ENCODE data around the gene ARHGAP8.
"Not testable (repeated sequence)": the region's sequence is repeated elsewhere in the genome, so short reads cannot be mapped to it uniquely, and the experiment has no call there.

ARHGAP8 gene

DNA sequence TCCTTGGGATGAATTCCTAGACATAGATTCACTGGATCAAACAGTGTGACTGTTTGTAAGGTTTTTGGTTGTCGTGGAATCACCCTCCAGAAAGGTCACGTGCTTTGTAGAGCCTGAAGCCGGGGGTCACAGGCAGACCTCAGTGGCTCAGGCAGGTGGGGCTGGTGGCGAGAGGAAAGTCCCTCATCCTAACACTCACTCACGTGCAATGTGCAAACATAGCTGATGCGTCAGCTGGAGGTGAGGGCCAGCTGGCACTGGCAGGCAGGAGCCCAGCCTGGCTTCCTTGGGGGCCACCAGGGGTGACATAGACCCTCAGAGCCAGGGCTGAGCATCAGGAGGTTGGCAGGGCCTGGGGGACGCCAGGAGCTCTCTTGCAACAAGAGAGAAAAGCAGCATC, 90.0 kb downstream of the ARHGAP8 start:
- no peak for TF ChIP-seq POLR2AphosphoS5 (IDR thresholded peaks at IDR 0.05; ENCODE audit: low read depth, low read length)
- no peak for TF ChIP-seq POLR2A (IDR thresholded peaks at IDR 0.05; ENCODE audit: low read depth, low read length)
- no peak for TF ChIP-seq TAF1 (IDR thresholded peaks at IDR 0.05; ENCODE audit: borderline replicate concordance, low read depth, low read length)
- no peak for DNase-seq (ENCODE audit: insufficient read length)
- no peak for FAIRE-seq

DNA sequence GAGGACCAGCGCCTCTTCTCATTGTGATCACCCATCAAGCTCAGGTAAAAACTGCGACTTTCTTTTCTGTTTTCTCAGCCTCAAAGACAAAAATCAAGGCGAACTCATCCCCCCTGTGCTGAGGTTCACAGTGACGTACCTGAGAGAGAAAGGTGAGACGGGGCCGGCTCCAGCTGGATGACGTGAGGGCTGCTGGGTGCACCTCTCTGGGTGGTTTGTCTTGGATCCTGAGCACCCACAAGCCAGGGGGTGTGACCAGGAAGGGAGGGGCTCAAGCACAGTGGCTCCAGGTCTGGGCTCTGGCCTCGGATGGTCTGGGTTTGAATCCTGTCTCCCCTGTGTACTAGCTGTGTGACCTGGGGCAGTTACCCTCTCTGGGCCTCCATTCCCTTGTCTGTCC, 92.8 kb downstream of the ARHGAP8 start:
- DNase-seq (ENCODE audit: insufficient read length) (no peak), FAIRE-seq (no peak)
- no peak for TF ChIP-seq POLR2A (IDR thresholded peaks at IDR 0.05; ENCODE audit: low read depth, low read length)
- TF ChIP-seq POLR2AphosphoS5 (IDR thresholded peaks at IDR 0.05; ENCODE audit: low read depth, low read length), result no peak
- no peak for TF ChIP-seq TAF1 (IDR thresholded peaks at IDR 0.05; ENCODE audit: borderline replicate concordance, low read depth, low read length)

DNA sequence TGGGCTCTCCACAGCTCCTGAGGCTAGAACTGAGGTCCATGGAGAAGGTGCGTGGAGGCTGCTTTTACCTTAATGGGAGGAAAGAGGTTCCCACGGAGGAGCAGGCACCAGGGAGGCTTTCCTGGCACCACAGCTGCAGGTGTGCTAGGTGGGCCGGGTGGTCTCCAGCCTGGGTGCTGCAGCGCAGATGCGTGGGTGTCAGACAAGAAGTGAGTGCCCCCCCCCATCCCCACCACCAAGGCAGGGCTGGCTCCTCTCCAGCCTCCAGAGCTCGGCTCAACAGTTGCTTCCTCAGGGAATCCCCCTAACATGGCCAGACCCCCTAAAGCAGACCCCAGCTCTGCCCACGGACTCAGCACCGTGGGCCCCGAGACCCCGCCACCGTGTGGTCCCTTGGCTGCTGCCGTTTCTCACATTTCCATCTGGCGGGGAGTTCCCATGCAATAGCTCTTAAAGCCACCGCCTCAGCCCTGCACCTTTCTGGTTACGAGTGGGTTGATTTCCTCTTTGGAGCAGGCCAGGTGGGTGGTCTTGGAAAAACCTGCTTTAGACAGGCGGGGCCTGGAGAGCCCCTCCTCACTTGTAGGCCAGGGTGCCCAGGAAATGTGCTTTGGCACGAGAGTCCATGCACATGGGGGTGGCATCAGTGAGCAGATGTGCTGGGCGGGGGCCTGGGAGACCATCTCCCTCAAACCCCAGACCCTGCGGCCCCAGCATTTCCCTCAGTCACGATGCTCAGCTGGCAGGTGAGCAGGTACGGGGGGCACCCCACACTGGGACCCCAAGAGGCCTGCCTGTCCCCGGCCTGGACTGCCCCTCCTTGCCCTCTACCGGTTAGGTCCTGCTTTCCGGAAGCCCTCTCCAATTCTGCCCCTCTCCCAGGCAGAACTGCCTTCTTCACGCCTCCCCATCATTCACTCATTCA, 93.7 kb downstream of the ARHGAP8 start:
- TF ChIP-seq POLR2AphosphoS5 (IDR thresholded peaks at IDR 0.05; ENCODE audit: low read depth, low read length) (no peak), POLR2A (IDR thresholded peaks at IDR 0.05; ENCODE audit: low read depth, low read length) (no peak), TAF1 (IDR thresholded peaks at IDR 0.05; ENCODE audit: borderline replicate concordance, low read depth, low read length) (no peak)
- DNase-seq (ENCODE audit: insufficient read length) (no peak), FAIRE-seq (no peak)

DNA sequence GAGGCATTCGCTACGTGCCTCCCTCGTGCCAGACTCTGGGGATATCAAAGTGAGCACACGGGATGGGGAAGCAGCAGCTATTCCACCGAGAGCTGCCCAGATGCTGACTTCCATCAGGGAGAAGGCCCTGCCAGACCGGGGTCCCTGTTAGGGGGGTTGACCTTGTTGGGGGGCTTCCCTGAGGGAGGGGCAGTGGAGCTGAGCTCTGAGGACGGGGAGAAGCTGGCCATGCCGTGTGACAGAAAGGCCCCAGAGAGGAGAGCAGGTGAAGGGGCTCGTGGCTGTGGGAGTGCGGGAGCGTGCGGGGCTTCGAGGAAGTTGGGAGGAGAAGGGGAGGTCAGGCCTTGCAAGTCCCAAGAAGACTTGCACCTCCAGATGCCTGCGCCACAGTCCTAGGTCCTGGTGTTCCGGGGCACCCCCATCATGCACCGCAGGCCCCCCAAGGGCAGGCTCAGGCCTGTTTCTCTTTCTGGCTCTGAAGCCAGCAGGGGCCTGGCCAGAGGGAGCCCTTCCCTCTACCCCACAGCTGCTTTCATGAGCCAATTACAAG, 94.4 kb downstream of the ARHGAP8 start:
- no peak for TF ChIP-seq TAF1 (IDR thresholded peaks at IDR 0.05; ENCODE audit: borderline replicate concordance, low read depth, low read length)
- no peak for TF ChIP-seq POLR2AphosphoS5 (IDR thresholded peaks at IDR 0.05; ENCODE audit: low read depth, low read length)
- TF ChIP-seq POLR2A (IDR thresholded peaks at IDR 0.05; ENCODE audit: low read depth, low read length), result no peak
- DNase-seq (ENCODE audit: insufficient read length) (no peak), FAIRE-seq (no peak)

DNA sequence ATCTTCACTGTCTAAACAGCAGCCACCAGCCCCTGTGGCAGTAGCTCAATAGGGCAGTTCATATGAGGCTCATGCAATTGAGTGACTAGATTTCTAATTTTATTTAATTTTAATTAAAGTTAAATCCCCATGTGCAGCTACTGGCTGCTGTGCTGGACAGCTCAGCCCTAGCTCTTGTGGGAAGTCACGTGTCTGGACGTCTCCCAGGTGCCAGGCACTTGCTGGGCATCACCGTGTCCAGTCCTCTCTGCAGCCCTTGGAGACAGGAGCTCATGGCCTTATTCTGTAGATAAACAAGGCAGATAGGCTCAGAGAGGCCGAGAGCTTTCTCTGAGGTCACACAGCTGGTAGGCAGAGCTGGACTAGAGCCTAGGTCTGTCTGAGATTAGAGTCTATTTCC, 95.0 kb downstream of the ARHGAP8 start:
- TF ChIP-seq TAF1 (IDR thresholded peaks at IDR 0.05; ENCODE audit: borderline replicate concordance, low read depth, low read length) (no peak), POLR2AphosphoS5 (IDR thresholded peaks at IDR 0.05; ENCODE audit: low read depth, low read length) (no peak), POLR2A (IDR thresholded peaks at IDR 0.05; ENCODE audit: low read depth, low read length) (no peak)
- FAIRE-seq (no peak), DNase-seq (ENCODE audit: insufficient read length) (no peak)

DNA sequence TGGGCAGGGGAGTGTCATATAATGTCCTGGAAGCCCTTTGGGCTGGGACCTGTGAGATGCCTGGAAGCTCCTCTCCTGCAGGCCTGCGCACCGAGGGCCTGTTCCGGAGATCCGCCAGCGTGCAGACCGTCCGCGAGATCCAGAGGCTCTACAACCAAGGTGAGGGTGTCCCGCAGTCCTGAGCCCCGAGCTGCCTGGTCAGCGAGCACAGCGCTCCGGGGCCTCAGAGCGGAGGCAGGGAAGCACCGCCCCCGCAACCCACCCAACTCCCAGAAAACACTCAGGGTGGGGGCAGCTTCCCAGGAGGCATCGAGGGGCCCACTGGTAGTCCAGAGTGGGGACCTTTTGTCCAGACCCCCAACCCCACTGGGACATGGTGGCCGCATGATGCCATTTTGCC, 95.5 kb downstream of the ARHGAP8 start:
- DNase-seq (ENCODE audit: insufficient read length), result no peak
- TF ChIP-seq TAF1 (IDR thresholded peaks at IDR 0.05; ENCODE audit: borderline replicate concordance, low read depth, low read length) (no peak), POLR2AphosphoS5 (IDR thresholded peaks at IDR 0.05; ENCODE audit: low read depth, low read length) (no peak), POLR2A (IDR thresholded peaks at IDR 0.05; ENCODE audit: low read depth, low read length) (no peak)
- no peak for FAIRE-seq

DNA sequence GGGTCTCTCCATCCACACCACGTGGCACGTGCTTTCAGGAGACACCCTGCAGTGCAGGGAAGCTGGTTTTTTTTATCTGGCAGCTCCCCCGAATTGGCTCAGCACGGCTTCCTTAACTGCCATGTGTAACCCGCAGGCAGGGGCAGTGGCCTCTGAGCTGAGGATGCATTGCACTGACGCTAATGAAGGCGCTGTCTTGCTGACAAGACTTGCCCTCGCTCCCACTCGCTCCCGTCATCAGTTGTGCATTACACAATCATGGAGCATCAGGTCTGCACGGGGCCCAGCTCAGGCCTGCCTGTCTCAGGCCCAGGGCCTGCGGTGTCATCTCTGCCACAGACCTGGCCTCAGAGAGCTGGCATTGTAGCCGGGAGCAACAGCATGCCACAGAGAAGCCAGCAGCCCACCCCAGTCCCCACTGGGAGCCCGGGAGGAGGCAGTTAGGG, 95.9 kb downstream of the ARHGAP8 start:
- DNase-seq (ENCODE audit: insufficient read length), result no peak
- no peak for FAIRE-seq
- TF ChIP-seq TAF1 (IDR thresholded peaks at IDR 0.05; ENCODE audit: borderline replicate concordance, low read depth, low read length) (no peak), POLR2AphosphoS5 (IDR thresholded peaks at IDR 0.05; ENCODE audit: low read depth, low read length) (no peak), POLR2A (IDR thresholded peaks at IDR 0.05; ENCODE audit: low read depth, low read length) (no peak)

DNA sequence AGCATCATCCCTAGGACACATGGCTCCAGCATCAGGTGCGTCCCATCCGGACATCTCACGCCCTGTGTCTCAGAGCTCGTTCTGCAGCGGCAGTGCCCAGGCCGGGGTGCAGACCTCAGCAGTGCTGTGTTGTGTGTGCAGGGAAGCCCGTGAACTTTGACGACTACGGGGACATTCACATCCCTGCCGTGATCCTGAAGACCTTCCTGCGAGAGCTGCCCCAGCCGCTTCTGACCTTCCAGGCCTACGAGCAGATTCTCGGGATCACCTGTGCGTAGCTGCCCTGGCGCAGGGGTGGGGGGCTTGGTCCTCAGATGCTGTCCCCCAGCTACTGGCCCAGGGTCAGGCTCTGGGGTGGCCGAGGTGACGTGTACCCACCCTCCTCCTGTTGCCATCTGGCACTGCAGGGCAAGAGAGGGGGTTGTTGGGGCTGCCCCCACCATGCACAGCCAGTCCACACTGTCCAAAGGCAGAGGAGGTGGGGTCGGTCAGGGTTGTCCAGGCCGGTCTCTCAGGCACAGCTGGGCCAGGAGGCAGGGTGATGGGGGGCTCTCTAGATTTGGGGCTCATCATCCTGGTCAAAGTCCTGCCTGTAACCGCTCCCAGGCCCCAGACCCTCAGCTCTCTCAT, 96.5 kb downstream of the ARHGAP8 start:
- no peak for DNase-seq (ENCODE audit: insufficient read length)
- TF ChIP-seq POLR2A (IDR thresholded peaks at IDR 0.05; ENCODE audit: low read depth, low read length), result no peak
- TF ChIP-seq POLR2AphosphoS5 (IDR thresholded peaks at IDR 0.05; ENCODE audit: low read depth, low read length), result no peak
- TF ChIP-seq TAF1 (IDR thresholded peaks at IDR 0.05; ENCODE audit: borderline replicate concordance, low read depth, low read length), result no peak
- no peak for FAIRE-seq

DNA sequence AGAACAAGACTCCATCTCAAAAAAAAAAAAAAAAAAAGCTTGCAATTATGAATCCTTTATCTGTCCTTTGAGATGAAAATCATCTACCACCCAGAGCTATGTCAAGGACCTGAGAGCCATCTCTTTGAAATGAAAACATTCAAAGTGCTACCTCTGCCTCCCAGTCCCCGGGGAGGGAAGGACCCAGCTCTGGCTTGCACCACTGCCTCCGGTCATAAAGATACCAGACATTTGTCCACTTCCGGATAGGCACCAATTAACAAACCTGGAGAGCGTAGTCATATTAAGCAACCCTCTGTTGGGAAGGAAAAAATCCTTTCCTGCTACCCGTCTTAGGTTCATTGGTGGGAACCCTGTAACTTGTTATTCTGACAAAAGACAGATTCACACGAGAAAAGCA, 98.6 kb downstream of the ARHGAP8 start:
- TF ChIP-seq TAF1 (IDR thresholded peaks at IDR 0.05; ENCODE audit: borderline replicate concordance, low read depth, low read length) (no peak), POLR2A (IDR thresholded peaks at IDR 0.05; ENCODE audit: low read depth, low read length) (no peak), POLR2AphosphoS5 (IDR thresholded peaks at IDR 0.05; ENCODE audit: low read depth, low read length) (no peak)
- FAIRE-seq, result no peak
- no peak for DNase-seq (ENCODE audit: insufficient read length)

DNA sequence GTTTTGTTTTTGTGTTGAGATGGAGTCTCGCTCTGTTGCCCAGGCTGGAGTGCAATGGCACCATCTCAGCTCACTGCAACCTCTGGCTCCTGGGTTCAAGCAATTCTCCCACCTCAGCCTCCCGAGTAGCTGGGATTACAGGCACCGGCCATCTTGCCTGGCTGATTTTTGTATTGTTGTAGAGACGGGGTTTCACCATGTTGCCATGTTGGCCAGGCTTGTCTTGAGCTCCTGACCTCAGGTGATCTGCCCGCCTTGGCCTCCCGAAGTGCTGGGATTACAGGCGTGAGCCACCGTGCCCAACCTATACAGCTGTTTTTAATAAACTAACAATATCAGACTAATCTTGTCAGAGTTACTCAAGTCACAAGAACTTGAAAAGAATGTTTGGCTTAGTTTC, 102.3 kb downstream of the ARHGAP8 start:
- not testable (repeated sequence) for FAIRE-seq; DNase-seq (ENCODE audit: insufficient read length)

DNA sequence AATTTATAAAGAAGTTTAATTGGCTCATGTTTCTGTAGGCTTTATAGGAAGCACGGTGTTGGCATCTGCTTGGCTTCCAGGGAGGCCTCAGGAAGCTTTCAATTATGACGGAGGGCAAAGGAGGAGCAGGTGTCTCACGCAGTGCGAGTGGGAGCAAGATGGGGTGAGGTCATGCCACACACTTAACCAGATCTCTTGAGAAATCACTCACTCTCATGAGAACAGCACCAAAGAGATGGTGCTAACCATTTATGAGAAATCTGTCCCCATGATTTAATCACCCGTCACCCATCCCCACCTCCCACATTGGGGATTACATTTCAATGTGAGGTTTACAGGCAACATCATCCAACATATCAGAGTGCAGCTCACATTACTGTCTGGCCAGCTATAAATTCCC, 103.5 kb downstream of the ARHGAP8 start:
- FAIRE-seq (no peak), DNase-seq (ENCODE audit: insufficient read length) (no peak)
- TF ChIP-seq POLR2AphosphoS5 (IDR thresholded peaks at IDR 0.05; ENCODE audit: low read depth, low read length) (no peak), POLR2A (IDR thresholded peaks at IDR 0.05; ENCODE audit: low read depth, low read length) (no peak), TAF1 (IDR thresholded peaks at IDR 0.05; ENCODE audit: borderline replicate concordance, low read depth, low read length) (no peak)

DNA sequence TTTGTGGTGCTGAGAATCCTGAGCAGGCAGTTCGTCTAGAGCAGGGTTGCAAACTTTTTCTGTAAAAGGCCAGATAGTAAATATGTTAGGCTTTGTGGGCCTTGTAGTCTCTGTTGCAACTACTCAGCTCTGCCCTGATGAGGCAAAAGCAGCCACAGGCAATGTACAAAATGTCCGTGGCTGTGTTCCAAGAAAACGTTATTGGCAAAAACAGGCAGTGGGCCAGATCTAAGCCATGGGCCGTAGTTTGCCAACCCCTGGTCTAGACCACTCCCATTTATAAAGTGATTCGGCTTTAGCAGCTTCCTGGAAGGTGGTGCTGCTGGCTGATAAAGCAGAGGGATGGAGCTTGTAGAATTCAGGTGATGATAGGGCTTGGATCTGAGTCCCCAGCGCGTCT, 106.4 kb downstream of the ARHGAP8 start:
- FAIRE-seq; DNase-seq (ENCODE audit: insufficient read length): not testable (repeated sequence)

All from GM12892 (cell line).